ENCODE data around the gene ARHGAP28. TPM values are rescaled to one million over a fixed set of nuclear protein-coding genes. Genes with fewer than 3 reads are reported as not detected.
"Not testable (repeated sequence)": the region's sequence is repeated elsewhere in the genome, so short reads cannot be mapped to it uniquely, and the experiment has no call there.

The ARHGAP28 gene
- polyA plus RNA-seq, 12 donors, result 19.7 to 48.5 (median 26.6) TPM; not detected in 1

GRCh38 chr18:6921571-6921970 lies 192.1 kb downstream of the ARHGAP28 start:
- no peak for DNase-seq

DNA sequence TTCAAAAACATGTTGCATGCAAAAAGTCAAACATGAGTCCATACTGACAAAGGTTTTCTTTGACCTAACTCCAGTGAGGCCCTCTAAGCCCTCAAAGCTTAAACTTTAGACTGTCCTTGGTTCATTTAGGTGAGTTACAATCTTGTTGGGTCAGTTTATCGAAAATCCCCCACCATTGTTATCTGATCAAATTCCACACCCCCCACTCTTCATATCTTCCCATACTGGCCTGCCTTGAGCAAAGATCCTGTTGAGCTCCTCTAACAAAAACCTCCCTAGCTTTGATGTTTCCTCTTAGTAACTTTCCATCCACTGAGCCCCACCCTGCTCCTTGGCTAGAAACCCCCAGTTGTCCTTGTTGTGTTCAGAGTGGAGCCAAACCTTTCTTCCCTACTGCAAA lies 193.7 kb downstream of the ARHGAP28 start:
- no peak for DNase-seq

GRCh38 chr18:6927153-6927552 lies 197.6 kb downstream of the ARHGAP28 start:
- no peak for DNase-seq

GRCh38 chr18:6928359-6928758 lies 198.8 kb downstream of the ARHGAP28 start:
- DNase-seq, result no peak

- DNase-seq, result no peak
Observed at GRCh38 chr18:6929370-6930102, 200.0 kb downstream of the ARHGAP28 start.

DNA sequence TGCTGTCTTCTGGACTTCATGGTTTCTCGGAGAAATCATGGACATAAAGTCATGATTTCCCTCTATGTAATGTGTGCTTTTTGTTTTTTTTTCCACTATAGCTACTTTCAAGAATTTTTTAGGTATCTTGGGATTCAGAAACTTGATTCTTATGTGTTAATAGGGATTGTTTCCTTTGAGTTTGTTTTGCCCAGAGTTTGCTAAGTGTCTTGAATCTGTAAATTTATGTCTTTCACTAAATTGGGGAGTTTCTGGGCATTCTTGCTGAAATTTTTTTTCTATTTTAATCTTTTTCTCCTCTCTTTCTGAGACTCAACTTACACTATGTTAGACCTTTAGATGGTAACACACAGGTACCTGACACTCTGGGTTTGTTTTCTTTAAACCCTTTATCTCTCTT lies 205.3 kb downstream of the ARHGAP28 start:
- DNase-seq, result no peak

DNA sequence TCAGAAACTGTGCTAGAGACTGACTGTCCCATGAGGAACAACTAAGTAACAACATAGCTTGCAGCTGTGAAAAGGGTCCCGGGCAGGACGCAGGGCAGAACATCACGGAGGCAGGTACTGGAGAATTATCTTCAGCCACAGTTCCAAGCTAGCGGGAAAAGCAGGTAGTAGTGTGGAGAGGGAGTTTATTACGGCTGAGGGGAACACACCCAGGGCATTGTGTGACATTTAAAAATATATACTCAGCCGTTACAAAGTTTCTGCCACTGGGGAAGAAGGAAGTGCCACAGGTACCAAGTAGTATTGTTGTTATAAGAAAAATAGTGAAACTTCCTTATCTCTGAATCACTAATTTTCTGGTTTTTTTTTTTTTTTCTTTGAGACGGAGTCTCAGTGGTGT lies 208.5 kb downstream of the ARHGAP28 start:
- no peak for DNase-seq

- not testable (repeated sequence) for DNase-seq
Observed at GRCh38 chr18:6938403-6938802, 208.9 kb downstream of the ARHGAP28 start.

DNA sequence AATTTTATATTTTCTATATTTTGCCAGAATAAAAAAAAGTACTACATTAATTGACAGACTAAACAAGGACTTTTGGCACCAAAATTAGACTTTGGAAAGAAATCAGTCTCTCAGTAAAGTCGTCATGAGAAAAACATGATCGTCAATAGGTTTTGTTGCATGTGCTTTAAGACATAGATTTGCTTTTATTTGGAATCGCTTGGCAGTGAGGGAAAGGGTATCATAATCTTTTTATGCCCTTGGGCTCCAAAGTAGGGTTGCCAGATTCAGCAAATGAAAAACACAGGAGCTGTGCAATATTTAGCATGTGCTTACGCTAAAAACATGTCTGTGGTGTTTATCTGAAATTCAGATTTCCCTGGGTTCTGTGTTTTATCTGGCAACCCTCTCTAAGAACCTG lies 210.5 kb downstream of the ARHGAP28 start:
- no peak for DNase-seq

DNA sequence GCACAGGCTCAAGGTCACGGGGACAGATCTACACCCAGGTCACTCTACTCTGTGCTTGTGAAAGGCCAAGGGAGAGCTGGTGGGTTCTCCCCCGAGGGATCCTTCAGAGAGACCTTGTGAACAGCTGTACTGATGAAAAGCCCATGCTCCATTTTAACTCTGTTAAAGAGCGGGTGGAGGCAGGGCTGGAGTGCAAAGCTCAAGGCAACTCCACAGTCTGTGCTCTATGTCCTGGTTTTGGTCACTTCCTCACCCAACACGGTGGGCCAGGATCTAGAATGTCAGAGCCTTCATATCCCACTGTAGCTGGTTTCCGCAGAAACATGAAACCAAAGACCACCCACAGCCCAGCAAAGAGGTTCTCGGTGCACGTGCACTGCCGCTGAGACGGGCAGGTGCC lies 210.9 kb downstream of the ARHGAP28 start:
- no peak for DNase-seq

- no peak for DNase-seq
Observed at GRCh38 chr18:6941996-6942395, 212.5 kb downstream of the ARHGAP28 start.

DNA sequence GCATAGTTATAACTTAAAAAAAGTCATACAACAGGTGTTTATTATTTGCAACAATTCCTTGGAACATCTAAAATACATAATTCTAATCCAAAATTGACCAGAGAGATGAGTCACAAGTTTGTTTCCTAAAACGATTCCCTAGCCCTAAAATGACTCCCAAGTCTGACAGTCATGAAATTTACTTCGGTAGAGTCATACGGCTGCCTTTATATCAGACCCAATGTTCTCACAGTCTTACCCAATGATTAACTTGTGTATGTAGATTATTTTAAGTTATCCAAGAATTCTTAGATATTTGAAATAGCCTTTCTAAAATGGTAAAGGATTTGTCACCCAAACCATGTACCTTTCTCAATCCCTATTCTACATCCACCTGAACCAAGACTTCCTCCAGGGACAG lies 213.2 kb downstream of the ARHGAP28 start:
- no peak for DNase-seq

DNA sequence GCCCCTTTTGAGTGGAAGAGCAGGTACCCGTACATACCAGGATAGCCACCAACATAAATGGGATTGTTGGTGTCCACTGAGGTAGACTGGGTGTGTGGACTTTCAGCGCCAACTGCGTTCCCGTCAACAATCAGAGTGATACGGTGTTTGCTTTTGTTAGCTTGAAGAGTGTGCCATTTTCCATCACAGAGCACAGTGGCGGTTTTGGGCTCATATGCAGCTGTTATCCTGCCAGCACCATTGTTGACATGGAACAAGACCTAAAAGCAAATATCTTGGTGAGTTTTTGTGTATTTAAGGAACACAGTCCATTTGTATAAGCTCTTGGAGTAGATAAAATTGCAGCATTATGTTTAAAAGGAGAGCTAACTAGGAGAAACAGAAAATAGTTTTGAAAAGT lies 213.6 kb downstream of the ARHGAP28 start:
- no peak for DNase-seq

DNA sequence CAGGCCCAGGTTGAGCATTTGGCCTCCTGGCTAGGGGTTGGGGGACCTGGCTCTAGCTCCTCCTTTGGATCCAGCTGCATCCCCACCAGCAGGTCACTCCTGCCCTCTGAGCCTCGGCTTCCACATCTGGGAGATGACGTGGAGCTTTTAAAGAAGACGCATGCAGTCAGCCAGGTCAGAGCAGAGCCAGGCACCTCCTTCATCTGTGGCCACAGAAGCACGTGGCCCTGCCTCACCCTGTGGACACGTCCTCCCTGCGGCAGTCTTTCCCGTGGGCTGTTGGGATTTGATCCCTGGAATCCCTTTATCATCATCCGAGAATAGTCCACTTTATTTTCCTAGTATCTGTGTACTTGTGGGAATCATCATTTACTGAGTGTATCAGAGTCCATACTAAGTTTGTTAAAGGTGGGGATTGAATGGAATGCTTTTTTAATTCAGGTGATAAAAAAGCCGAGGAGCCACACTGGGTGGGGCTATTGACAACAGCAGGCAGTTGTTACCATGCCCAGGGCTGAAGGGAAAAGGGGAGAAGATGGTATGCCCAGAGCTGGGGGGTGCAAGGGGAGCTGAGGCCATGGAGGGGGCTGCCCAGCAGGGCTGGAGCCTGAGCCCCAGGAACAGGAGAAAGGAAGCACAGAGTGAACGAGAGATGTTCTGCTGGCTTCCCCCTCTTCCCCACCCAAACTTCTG lies 218.0 kb downstream of the ARHGAP28 start:
- DNase-seq, result no peak

GRCh38 chr18:6948281-6949055 lies 219.0 kb downstream of the ARHGAP28 start:
- no peak for DNase-seq

- DNase-seq, result no peak
Observed at GRCh38 chr18:6949800-6950586, 220.5 kb downstream of the ARHGAP28 start.

- DNase-seq, result no peak
Observed at GRCh38 chr18:6950641-6951040, 221.1 kb downstream of the ARHGAP28 start.

DNA sequence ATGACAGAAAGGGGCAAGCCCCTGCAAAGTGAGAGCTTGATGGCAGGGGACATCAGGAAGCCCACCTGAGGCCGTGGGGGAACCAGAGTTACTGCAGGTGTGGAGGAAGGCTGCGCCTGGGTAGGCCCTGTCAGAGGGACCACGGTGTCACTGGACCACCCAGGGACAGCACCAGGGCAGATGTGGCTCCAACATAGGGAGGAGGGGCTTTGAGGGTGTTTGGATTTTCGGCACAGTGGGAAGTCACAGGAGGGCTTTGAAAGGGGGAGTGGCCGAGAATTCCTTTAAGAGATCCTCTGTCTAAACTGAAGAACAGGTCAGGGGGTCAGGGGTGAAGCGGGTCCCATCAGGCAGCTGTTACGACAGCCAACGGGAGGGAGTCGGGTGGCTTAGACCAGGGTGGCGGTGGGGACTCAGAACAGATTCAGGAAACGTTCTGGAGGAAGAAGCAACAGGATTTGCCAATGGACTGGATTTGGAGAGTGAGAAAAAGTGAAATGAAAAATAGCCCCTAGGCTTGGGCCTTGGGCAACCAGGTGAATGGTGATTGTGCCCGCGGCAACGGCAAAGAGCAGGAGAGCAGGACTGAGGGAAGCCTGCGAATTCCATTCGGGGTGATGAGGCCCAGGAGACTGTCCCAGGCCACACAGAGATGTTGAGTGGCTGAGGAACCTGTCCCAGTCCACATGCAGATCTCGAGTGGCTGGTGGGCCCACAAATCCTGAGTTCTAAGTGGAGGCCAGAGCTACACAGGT lies 222.0 kb downstream of the ARHGAP28 start:
- DNase-seq, result no peak

GRCh38 chr18:6954501-6954900 lies 225.0 kb downstream of the ARHGAP28 start:
- no peak for DNase-seq

GRCh38 chr18:6955304-6955703 lies 225.8 kb downstream of the ARHGAP28 start:
- DNase-seq, result no peak

DNA sequence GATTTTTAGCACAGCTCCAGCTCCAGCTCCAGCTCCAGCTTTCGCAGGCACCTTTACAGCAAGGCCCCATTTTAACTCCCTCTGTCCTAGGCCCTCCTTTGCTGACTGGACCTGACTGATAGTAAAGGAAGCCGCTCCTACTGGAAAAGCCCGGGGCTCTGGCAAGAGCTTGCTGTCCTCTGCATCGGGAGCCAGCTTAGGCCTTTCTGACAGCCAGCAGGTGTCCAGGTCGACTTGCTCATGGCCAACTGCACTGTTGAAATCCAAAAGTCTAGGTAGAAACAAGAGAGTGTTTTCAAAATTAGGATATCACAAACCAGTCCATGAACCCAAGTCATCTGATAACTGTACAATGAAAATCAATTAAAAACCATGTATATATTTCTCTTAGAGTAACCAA lies 227.0 kb downstream of the ARHGAP28 start:
- no peak for DNase-seq
